ENCODE results near the gene ETV6. TPM values are rescaled to one million over a fixed set of nuclear protein-coding genes. Genes with fewer than 3 reads are reported as not detected.

ETV6 gene
- total and polyA plus RNA-seq, 2 of the 8 experiments (the other 6 are each of a cell fraction or from before 2014, with no cell fraction given) = 5.5 to 23.9 TPM

DNA sequence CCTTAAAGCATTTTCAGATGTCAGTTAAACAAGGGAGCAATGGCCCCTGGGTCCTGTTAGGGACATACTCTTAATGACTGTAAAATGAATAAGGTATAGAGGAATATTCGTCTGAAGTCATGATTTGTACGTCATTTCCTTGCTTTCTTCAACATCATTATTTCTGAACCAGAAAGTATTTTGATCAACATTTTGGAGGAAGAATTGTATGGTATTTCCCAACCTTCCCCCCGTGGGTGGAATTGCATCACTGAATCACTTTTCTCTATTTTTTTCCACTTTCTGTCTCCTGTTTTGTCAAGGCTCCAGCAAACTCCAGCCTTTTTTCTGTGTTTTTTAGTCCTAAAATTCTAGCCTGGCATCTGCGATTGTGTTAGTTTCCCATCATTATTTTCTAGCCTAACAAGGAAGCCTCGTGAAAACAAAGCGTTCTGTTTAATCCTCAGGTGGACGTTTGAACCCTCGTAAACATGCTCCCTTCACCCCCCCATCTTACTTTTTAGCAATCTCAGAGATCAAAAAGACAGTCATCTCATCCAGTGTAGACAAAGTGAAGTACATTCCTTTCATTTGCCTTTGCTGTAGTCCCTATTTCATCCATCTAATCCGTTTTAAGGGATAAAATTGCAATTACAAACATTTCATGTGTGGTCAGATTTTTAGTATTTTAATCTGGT is 62.3 kb downstream of the ETV6 start (continued):
- TF ChIP-seq, protein P1, sequence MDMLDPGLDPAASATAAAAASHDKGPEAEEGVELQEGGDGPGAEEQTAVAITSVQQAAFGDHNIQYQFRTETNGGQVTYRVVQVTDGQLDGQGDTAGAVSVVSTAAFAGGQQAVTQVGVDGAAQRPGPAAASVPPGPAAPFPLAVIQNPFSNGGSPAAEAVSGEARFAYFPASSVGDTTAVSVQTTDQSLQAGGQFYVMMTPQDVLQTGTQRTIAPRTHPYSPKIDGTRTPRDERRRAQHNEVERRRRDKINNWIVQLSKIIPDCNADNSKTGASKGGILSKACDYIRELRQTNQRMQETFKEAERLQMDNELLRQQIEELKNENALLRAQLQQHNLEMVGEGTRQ (IDR thresholded peaks at IDR 0.05; ENCODE audit: low read length) = no peak
- TF ChIP-seq SP2 (IDR thresholded peaks at IDR 0.05; ENCODE audit: low read length) (no peak), CEBPB (IDR thresholded peaks at IDR 0.05; ENCODE audit: low read depth, low read length) (no peak), CREB1 (IDR thresholded peaks at IDR 0.05) (no peak), BACH1 (IDR thresholded peaks at IDR 0.05; ENCODE audit: low read length) (no peak)
- TF ChIP-seq, protein P2, sequence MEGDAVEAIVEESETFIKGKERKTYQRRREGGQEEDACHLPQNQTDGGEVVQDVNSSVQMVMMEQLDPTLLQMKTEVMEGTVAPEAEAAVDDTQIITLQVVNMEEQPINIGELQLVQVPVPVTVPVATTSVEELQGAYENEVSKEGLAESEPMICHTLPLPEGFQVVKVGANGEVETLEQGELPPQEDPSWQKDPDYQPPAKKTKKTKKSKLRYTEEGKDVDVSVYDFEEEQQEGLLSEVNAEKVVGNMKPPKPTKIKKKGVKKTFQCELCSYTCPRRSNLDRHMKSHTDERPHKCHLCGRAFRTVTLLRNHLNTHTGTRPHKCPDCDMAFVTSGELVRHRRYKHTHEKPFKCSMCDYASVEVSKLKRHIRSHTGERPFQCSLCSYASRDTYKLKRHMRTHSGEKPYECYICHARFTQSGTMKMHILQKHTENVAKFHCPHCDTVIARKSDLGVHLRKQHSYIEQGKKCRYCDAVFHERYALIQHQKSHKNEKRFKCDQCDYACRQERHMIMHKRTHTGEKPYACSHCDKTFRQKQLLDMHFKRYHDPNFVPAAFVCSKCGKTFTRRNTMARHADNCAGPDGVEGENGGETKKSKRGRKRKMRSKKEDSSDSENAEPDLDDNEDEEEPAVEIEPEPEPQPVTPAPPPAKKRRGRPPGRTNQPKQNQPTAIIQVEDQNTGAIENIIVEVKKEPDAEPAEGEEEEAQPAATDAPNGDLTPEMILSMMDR (IDR thresholded peaks at IDR 0.05; ENCODE audit: control extremely low read depth in 1 of 3, insufficient read depth in 1 of 3, low read depth in 1 of 3, low read length in 3 of 3) = no peak

Data from H1 (cell line).